Measurements from ENCODE around the gene TCERG1L.

The TCERG1L gene

GRCh38 chr10:131253931-131254858, 57.3 kb downstream of the TCERG1L start:
- Histone ChIP-seq H3K9ac (ENCODE audit: low read depth, low read length) (no peak overlapping the region), H3K36me3 (ENCODE audit: insufficient read depth, low read length) (no peaks in the 10 kb centered on the region), H3K4me1 (ENCODE audit: insufficient read depth, low read length) (peaks cover 10% of the 10 kb centered on the region; the same call in 1 of the 2 replicates), H3K9me3 (ENCODE audit: control insufficient read depth, insufficient read depth, low read length) (no peaks in the 10 kb centered on the region)

DNA sequence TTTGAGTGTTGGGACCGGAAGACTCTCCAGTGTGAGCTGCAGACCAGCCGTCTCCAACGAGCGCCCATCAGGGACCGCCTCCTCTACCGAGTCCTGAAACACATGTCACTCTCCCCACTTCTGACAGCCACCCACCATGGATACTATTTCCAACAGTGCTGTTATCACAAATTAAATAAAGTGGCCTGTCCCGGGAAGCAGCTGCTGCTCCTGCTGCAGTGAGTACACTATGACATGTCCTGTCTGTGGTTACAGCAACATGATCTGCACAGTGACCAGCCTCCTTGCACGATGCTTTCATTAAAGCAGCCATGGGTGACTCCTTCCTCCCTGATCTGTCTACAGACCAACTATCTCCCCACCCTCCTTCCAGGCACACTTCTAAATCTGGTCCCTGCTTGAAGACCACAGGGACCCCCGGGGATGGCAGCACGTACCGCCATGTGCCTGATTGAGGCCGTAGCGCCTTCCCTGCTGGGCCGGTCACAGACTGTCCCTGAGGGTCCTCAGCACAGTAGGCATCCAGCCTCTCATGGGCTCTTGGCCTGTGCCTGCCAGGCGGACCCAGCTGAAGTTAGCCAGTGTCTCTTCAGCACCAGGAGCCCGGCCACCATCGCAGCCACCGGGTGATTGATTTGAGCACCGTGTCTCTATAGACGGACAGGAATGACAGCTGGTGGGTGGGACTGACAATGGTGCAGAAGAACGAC, 58.8 kb downstream of the TCERG1L start:
- Histone ChIP-seq H3K4me1 (ENCODE audit: insufficient read depth, low read length) (peaks cover 10% of the 10 kb centered on the region; the same call in 1 of the 2 replicates), H3K9me3 (ENCODE audit: control insufficient read depth, insufficient read depth, low read length) (no peaks in the 10 kb centered on the region)

DNA sequence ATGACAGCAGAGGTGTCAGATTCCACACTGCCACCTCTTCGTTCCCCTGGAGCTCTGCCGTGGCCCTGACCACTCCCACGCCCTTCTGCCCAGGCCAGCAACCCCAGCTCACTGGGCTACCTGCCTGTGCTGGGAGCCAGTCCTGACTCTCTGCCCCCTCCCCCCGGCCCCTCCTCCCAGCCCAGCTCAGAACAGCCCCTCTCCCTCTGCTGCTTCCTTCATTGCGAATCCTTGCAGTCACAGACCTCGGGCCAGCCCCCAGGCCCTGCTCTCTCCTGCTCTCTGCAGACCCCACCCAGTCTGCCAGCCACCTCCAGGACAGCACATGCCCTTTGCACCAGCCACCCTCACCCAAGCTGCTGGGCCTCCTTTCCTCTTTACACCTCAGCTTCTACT, 60.4 kb downstream of the TCERG1L start:
- Histone ChIP-seq H3K9ac (ENCODE audit: low read depth, low read length) (no peak overlapping the region), H3K9me3 (ENCODE audit: control insufficient read depth, insufficient read depth, low read length) (no peaks in the 10 kb centered on the region), H3K4me1 (ENCODE audit: insufficient read depth, low read length) (peaks cover 10% of the 10 kb centered on the region; the same call in 1 of the 2 replicates), H3K36me3 (ENCODE audit: insufficient read depth, low read length) (no peaks in the 10 kb centered on the region)

More for the DNA sequence above, 58.8 kb downstream of the TCERG1L start:
- Histone ChIP-seq H3K36me3 (ENCODE audit: insufficient read depth, low read length) (no peaks in the 10 kb centered on the region), H3K9ac (ENCODE audit: low read depth, low read length) (no peak overlapping the region)

DNA sequence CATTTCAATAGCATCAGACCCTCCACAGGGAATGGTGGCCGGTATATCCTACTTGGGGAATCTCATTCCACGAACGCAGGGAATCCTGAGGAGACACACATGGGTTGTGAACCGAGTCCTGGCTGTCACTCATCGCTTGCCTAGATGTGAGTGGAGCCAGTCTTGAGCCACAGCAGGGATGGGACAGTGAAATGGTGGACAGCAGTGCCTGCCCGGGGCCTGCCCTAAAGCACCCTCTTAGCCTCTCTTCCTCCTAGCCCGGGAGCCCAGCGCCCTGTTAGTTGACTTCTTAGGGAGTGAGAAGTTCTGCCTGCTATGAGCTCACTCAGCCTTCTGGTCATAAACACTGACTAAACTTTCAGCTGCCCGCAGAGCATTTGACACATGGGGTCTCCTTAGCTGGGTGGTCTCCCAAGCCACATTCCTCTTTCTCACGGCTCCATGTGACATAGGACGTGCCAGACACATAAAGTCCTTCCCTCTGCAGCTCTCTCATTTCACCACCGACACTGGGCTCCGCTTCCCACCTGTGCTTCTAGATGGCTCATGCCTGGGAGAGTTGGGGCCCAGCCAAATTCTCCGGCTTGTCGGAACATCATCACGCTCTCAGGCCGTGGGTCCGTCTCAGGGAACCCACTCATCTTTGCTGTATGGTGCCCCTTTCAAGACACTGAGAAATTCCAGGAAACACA, 60.9 kb downstream of the TCERG1L start:
- no peak overlapping the region for H3K9ac ChIP-seq (ENCODE audit: low read depth, low read length)
- no peaks in the 10 kb centered on the region for H3K9me3 ChIP-seq (ENCODE audit: control insufficient read depth, insufficient read depth, low read length)
- H3K36me3 ChIP-seq (ENCODE audit: insufficient read depth, low read length), result no peaks in the 10 kb centered on the region
- H3K4me1 ChIP-seq (ENCODE audit: insufficient read depth, low read length), result peaks cover 10% of the 10 kb centered on the region; the same call in 1 of the 2 replicates

DNA sequence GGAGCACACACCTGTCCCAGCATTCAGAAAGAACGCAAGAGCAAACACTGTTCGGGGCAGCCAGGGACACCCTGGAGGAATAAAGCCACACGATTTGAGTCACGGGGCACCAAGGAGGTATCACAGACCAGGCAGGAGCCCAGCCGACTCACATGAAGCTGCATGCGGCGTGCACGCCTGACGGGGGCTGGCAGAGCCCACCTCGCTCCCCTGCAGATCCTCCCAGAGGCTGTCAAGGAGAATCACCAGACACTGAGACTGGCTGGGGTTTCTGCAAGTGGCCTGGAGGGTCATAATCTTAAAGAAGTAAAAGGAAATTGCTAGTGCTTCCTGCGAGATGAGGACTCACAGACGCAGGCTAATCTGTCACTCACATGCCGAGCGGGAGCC, 61.6 kb downstream of the TCERG1L start:
- H3K9ac ChIP-seq (ENCODE audit: low read depth, low read length), result no peak overlapping the region

DNA sequence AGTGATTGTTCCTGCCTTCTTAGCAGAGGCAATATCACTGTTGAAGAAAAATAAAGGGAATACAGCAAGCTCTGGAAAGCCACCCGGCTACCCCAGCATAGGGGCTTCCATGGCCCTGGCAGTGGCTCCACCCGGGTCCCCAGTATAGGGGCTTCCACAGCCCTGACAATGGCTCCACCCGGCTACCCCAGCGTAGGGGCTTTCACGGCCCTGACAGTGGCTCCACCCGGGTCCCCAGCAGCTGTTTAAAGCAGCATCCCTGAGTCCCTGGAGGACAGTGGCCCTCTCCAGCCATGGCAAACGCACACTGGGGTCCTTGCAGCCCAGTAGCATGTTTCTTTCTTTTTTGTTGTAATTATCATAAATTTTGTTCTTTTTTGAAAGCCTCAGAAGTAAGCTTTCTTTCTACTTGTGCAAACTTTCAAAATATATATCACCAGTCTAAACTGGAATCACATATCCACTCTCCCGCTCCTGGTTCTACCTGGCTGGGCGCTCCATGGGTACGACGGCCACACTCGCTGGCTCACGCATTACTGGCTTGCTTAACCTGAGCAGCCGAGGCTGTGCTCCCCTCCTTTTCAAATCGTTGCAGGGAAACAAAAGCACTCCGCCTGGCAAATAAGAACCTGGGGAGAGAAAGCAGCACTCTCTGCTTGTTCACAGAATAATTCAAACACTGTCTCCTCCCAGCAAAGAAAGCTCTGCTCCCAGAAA, 62.1 kb downstream of the TCERG1L start:
- Histone ChIP-seq H3K9ac (ENCODE audit: low read depth, low read length) (no peak overlapping the region), H3K9me3 (ENCODE audit: control insufficient read depth, insufficient read depth, low read length) (no peaks in the 10 kb centered on the region), H3K36me3 (ENCODE audit: insufficient read depth, low read length) (no peaks in the 10 kb centered on the region), H3K4me1 (ENCODE audit: insufficient read depth, low read length) (peaks cover 10% of the 10 kb centered on the region; the same call in 1 of the 2 replicates)

More for the DNA sequence above, 61.6 kb downstream of the TCERG1L start:
- Histone ChIP-seq H3K4me1 (ENCODE audit: insufficient read depth, low read length) (peaks cover 10% of the 10 kb centered on the region; the same call in 1 of the 2 replicates), H3K36me3 (ENCODE audit: insufficient read depth, low read length) (no peaks in the 10 kb centered on the region), H3K9me3 (ENCODE audit: control insufficient read depth, insufficient read depth, low read length) (no peaks in the 10 kb centered on the region)

GRCh38 chr10:131248376-131249165, 63.0 kb downstream of the TCERG1L start:
- Histone ChIP-seq H3K9me3 (ENCODE audit: control insufficient read depth, insufficient read depth, low read length) (no peaks in the 10 kb centered on the region), H3K4me1 (ENCODE audit: insufficient read depth, low read length) (peaks cover 10% of the 10 kb centered on the region; the same call in 1 of the 2 replicates), H3K9ac (ENCODE audit: low read depth, low read length) (no peak overlapping the region), H3K36me3 (ENCODE audit: insufficient read depth, low read length) (no peaks in the 10 kb centered on the region)

- no peaks in the 10 kb centered on the region for H3K9me3 ChIP-seq (ENCODE audit: control insufficient read depth, insufficient read depth, low read length)
- no peak overlapping the region for H3K9ac ChIP-seq (ENCODE audit: low read depth, low read length)
- peaks cover 10% of the 10 kb centered on the region; the same call in 1 of the 2 replicates for H3K4me1 ChIP-seq (ENCODE audit: insufficient read depth, low read length)
- no peaks in the 10 kb centered on the region for H3K36me3 ChIP-seq (ENCODE audit: insufficient read depth, low read length)
Measured at GRCh38 chr10:131247873-131248272, 63.6 kb downstream of the TCERG1L start.

DNA sequence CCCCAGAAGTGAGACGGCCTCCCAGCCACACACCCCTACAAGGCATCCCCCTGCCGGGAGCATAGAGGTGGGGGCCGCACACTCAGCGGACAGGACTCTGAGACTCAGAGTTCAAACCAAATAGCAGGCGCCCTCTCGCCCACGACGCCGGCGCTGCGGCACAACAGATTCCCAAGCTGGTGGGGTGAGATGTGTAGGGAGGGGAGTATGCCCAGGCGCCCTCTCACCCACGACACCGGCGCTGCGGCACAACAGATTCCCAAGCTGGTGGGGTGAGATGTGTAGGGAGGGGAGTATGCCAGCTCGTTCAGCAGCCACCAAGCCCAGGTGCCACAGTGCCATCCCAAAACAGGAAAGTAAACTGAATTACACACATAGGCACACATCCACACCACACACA, 64.7 kb downstream of the TCERG1L start:
- H3K36me3 ChIP-seq (ENCODE audit: insufficient read depth, low read length), result no peaks in the 10 kb centered on the region
- H3K9ac ChIP-seq (ENCODE audit: low read depth, low read length), result no peak overlapping the region
- peaks cover 10% of the 10 kb centered on the region; the same call in 1 of the 2 replicates for H3K4me1 ChIP-seq (ENCODE audit: insufficient read depth, low read length)
- H3K9me3 ChIP-seq (ENCODE audit: control insufficient read depth, insufficient read depth, low read length), result no peaks in the 10 kb centered on the region

GRCh38 chr10:131246089-131246488, 65.4 kb downstream of the TCERG1L start:
- Histone ChIP-seq H3K36me3 (ENCODE audit: insufficient read depth, low read length) (no peaks in the 10 kb centered on the region), H3K9me3 (ENCODE audit: control insufficient read depth, insufficient read depth, low read length) (no peaks in the 10 kb centered on the region), H3K4me1 (ENCODE audit: insufficient read depth, low read length) (peaks cover 5% of the 10 kb centered on the region; the same call in 1 of the 2 replicates)

GRCh38 chr10:131245475-131246059, 66.0 kb downstream of the TCERG1L start:
- no peaks in the 10 kb centered on the region for H3K9me3 ChIP-seq (ENCODE audit: control insufficient read depth, insufficient read depth, low read length)
- no peak overlapping the region for H3K9ac ChIP-seq (ENCODE audit: low read depth, low read length)
- no peaks in the 10 kb centered on the region for H3K36me3 ChIP-seq (ENCODE audit: insufficient read depth, low read length)
- H3K4me1 ChIP-seq (ENCODE audit: insufficient read depth, low read length), result 0 out of 2 replicates have a peak, but pooled peaks cover under 1% of the 10 kb centered on the region

More at GRCh38 chr10:131246089-131246488, 65.4 kb downstream of the TCERG1L start:
- H3K9ac ChIP-seq (ENCODE audit: low read depth, low read length), result no peak overlapping the region

DNA sequence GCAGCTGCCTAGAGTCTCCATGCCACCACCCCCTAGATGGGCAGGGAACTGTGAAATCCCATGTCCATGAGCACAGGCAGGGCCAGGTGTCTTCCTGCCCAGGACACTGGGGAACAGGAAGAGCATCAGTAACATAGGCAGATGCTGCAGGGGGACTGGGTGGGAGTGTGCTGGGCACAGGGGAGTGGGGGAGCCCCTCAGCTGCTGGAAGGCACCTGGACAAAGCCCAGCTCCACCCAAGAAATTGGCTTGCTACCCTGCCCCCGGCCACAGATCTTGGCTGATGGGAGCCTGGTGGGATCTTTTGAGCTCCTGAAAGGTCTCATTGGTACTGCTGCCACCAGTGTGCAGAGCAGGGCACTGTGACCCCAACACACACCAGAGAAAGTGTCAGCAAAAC, 66.7 kb downstream of the TCERG1L start:
- no peaks in the 10 kb centered on the region for H3K9me3 ChIP-seq (ENCODE audit: control insufficient read depth, insufficient read depth, low read length)
- H3K36me3 ChIP-seq (ENCODE audit: insufficient read depth, low read length), result no peaks in the 10 kb centered on the region
- no peaks in the 10 kb centered on the region for H3K4me1 ChIP-seq (ENCODE audit: insufficient read depth, low read length)
- no peak overlapping the region for H3K9ac ChIP-seq (ENCODE audit: low read depth, low read length)

- Histone ChIP-seq H3K4me1 (ENCODE audit: insufficient read depth, low read length) (no peaks in the 10 kb centered on the region), H3K9me3 (ENCODE audit: control insufficient read depth, insufficient read depth, low read length) (no peaks in the 10 kb centered on the region), H3K9ac (ENCODE audit: low read depth, low read length) (no peak overlapping the region), H3K36me3 (ENCODE audit: insufficient read depth, low read length) (no peaks in the 10 kb centered on the region)
Measured at GRCh38 chr10:131243076-131243475, 68.4 kb downstream of the TCERG1L start.
